GM12878 (cell line): ENCODE results near the gene MPZL1. TPM values are rescaled to one million over a fixed set of nuclear protein-coding genes. Genes with fewer than 3 reads are reported as not detected.

Experiments
- ATAC-seq: fragments of 200-7000 bp; cut with Tn5 transposase; 3 replicates; pipeline ENCODE4 v1.9.1; 2020; ENCODE audit warnings: mild to moderate bottlenecking, moderate library complexity
- Bru-seq: library from RNA; stranded (reverse); fragments of 400-500 nt; gene quantifications from one replicate; lab custom pipeline; 2021; lab: Mats Ljungman, UMichigan
- BruChase-seq, 2 experiments: library from RNA; stranded (reverse); fragments of 400-500 nt; gene quantifications; one replicate each; lab custom pipeline; 2021; lab: Mats Ljungman, UMichigan
- BruUV-seq: library from RNA; stranded (reverse); fragments of 400-500 nt; replicated peaks from 2 replicates; lab custom pipeline; 2021; lab: Mats Ljungman, UMichigan
- CTCF ChIA-PET: fragments of 300-600 bp; sonication (Branson Sonifier 250); formaldehyde crosslinking; extraction: SDS; loops from one replicate; lab custom pipeline; 2021; ENCODE audit warnings: inconsistent platforms; lab: Yijun Ruan, JAX
- POLR2A ChIA-PET: fragments of 350-600 bp; formaldehyde crosslinking; extraction: SDS; loops from one replicate; lab custom pipeline; 2021; ENCODE audit warnings: inconsistent platforms; lab: Charles Lee
- RAD21 ChIA-PET: fragments of 300-600 bp; sonication (Branson Sonifier 250); formaldehyde crosslinking; loops from one replicate; lab custom pipeline; 2023; ENCODE audit warnings: antibody characterized with exemption; ENCODE audit not compliant: unreplicated experiment; lab: Charles Lee
- SMC1A ChIA-PET: fragments of 300-600 bp; sonication (Branson Sonifier 250); formaldehyde crosslinking; loops from one replicate; lab custom pipeline; 2023; ENCODE audit not compliant: unreplicated experiment, uncharacterized antibody; lab: Charles Lee
- DNase-seq: peaks from one replicate; pipeline ENCODE4 v3.0.0-alpha.2; 2011; ENCODE audit warnings: low read depth, low spot score
- FAIRE-seq: peaks from 3 replicates; lab custom pipeline; 2011; peaks lifted over from hg19 to GRCh38; lab: Jason Lieb, UNC
- H2AFZ ChIP-seq: 2 replicates; pipeline ENCODE4 v1.6.0; 2011; ENCODE audit warnings: low read depth, low read length, control low read depth; ENCODE audit not compliant: control insufficient read depth
- H3K27ac ChIP-seq: 2 replicates; pipeline ENCODE4 v1.5.1; 2011; ENCODE audit warnings: control low read depth; ENCODE audit not compliant: control insufficient read depth, insufficient read depth
- H3K27me3 ChIP-seq, 2 experiments: replicated peaks in 1 of 2; 2 replicates each; pipeline versions ENCODE4 v1.6.0 to v1.6.1; 2011; ENCODE audit warnings: low read length in 1 of 2; ENCODE audit not compliant: control insufficient read depth in 2 of 2, insufficient read depth in 2 of 2
- H3K36me3 ChIP-seq, 2 experiments: 2 replicates each; pipeline ENCODE4 v1.5.1; 2011; ENCODE audit warnings: low read length in 1 of 2; ENCODE audit not compliant: control insufficient read depth in 2 of 2, insufficient read depth in 2 of 2
- H3K4me1 ChIP-seq: 2 replicates; pipeline ENCODE4 v1.6.1; 2011; ENCODE audit warnings: mild to moderate bottlenecking, low read length, moderate library complexity, mixed read lengths; ENCODE audit not compliant: control insufficient read depth, insufficient read depth
- H3K4me2 ChIP-seq: 2 replicates; pipeline ENCODE4 v1.6.0; 2011; ENCODE audit warnings: control low read depth; ENCODE audit not compliant: control insufficient read depth, insufficient read depth
- H3K4me3 ChIP-seq: fragments of 200-600 bp; sonication (generic); 2 replicates; pipeline ENCODE4 v1.5.1; 2016
- H3K79me2 ChIP-seq: 2 replicates; pipeline ENCODE4 v1.6.0; 2011; ENCODE audit warnings: low read length; ENCODE audit not compliant: control insufficient read depth, insufficient read depth
- H3K9ac ChIP-seq: 2 replicates; pipeline ENCODE4 v1.8.0; 2011; ENCODE audit warnings: low read length, control low read depth, mixed read lengths; ENCODE audit not compliant: control insufficient read depth, insufficient read depth
- H3K9me3 ChIP-seq: replicated peaks from 3 replicates; pipeline ENCODE4 v1.5.1; 2011; ENCODE audit warnings: mild to moderate bottlenecking, low read length; ENCODE audit not compliant: control insufficient read depth, insufficient read depth
- H4K20me1 ChIP-seq: 2 replicates; pipeline ENCODE4 v1.6.0; 2011; ENCODE audit not compliant: control insufficient read depth, insufficient read depth
- BCLAF1 ChIP-seq: fragments of 450-650 bp; IDR thresholded peaks from 2 replicates; pipeline ENCODE4 v1.6.1; 2017; ENCODE audit warnings: antibody characterized with exemption, mild to moderate bottlenecking, moderate library complexity
- CHD2 ChIP-seq: IDR thresholded peaks from 2 replicates; pipeline ENCODE4 v1.6.1; 2011; ENCODE audit warnings: low read depth, low read length, improper control_type of control experiment, borderline replicate concordance
- CREB1 ChIP-seq: IDR thresholded peaks from 2 replicates; pipeline ENCODE4 v1.6.1; 2012; ENCODE audit warnings: low read depth, mild to moderate bottlenecking, inconsistent platforms
- EGR1 ChIP-seq, 2 experiments: IDR thresholded peaks; 1 replicate in 1 of 2; 2 replicates in 1 of 2; pipeline ENCODE4 v1.6.1; 2011 to 2012; ENCODE audit warnings: low read depth in 2 of 2, low read length in 2 of 2, borderline replicate concordance in 1 of 2, mild to moderate bottlenecking in 1 of 2, moderate library complexity in 1 of 2
- MEF2B ChIP-seq: fragments of 450-650 bp; IDR thresholded peaks from 2 replicates; pipeline ENCODE4 v1.6.1; 2018; ENCODE audit warnings: mild to moderate bottlenecking, moderate library complexity; ENCODE audit not compliant: partially characterized antibody, poor library complexity, severe bottlenecking
- PKNOX1 ChIP-seq: fragments of 450-650 bp; IDR thresholded peaks from 2 replicates; pipeline ENCODE4 v1.6.1; 2016; ENCODE audit warnings: mild to moderate bottlenecking
- POLR2AphosphoS5 ChIP-seq: IDR thresholded peaks from 2 replicates; pipeline ENCODE4 v1.6.1; 2011; ENCODE audit warnings: mild to moderate bottlenecking, low read length, inconsistent platforms
- SMARCA5 ChIP-seq: fragments of 450-650 bp; IDR thresholded peaks from 2 replicates; pipeline ENCODE4 v1.6.1; 2017; ENCODE audit warnings: mild to moderate bottlenecking
- WGBS: methylation state at CpG from one replicate; pipeline ENCODE4 v1.1.6; 2016; ENCODE audit warnings: low lambda C conversion rate; ENCODE audit not compliant: insufficient replicate concordance, insufficient coverage; ENCODE audit errors: missing lambda C conversion rate; 5-methylcytosine and 5-hydroxymethylcytosine counted together
- in situ Hi-C: fragments of 300-500 bp; cut with MboI; formaldehyde crosslinking; loops from 9 replicates; pipeline ENCODE4 v1.14.3; 2018; ENCODE audit warnings: mixed read lengths
- intact Hi-C: fragments of 100-400 bp; cut with micrococcal nuclease; formaldehyde crosslinking; loops from one replicate; pipeline ENCODE4 v1.14.2; 2022; ENCODE audit not compliant: unreplicated experiment
- long read RNA-seq, 2 experiments: library from polyadenylated mRNA; unstranded; transcript quantifications; one replicate each; pipeline ENCODE4 v2.0.0, GENCODE V29; 2019 to 2020
- polyA minus RNA-seq, 3 experiments: library from RNA; depleted of rRNA, polyadenylated mRNA; stranded (reverse); fragments of >200 nt; gene quantifications; 2 replicates each; pipeline ENCODE4 v1.2.3, GENCODE V29; 2011
- polyA plus RNA-seq, 11 experiments: library from polyadenylated mRNA; depleted of rRNA in 4 of 11; unstranded in 6 of 11; stranded (reverse) in 5 of 11; fragments of >200 nt; fragmentation: Nextera tagmentation in 4 of 11; fragmentation: Illumina TruSeq in 1 of 11; extraction: Ambion mirVana in 4 of 11; extraction: Trizol in 1 of 11; gene quantifications; 1 replicate in 1 of 11; 2 replicates in 10 of 11; pipeline versions ENCODE4 v1.2.1 to v1.2.3, GENCODE V29; 2011 to 2016; ENCODE audit warnings: inconsistent platforms in 2 of 11, missing spikeins in 2 of 11, low read depth in 1 of 11
- total RNA-seq, 4 experiments: library from RNA; depleted of rRNA in 3 of 4; stranded (reverse); fragments of >200 nt in 3 of 4; fragmentation: Illumina TruSeq in 1 of 4; extraction: Trizol in 1 of 4; gene quantifications; 2 replicates each; pipeline versions ENCODE4 v1.2.1 to v1.2.3, GENCODE V29; 2013 to 2021
- TF ChIP-seq, protein P1 (sequence below), 3 experiments: IDR thresholded peaks in 2 of 3; conservative IDR thresholded peaks in 1 of 3; 2 replicates each; pipeline ENCODE4 v1.5.1; 2011; ENCODE audit warnings: low read depth in 3 of 3, low read length in 3 of 3, mild to moderate bottlenecking in 3 of 3, control low read depth in 2 of 3, moderate library complexity in 2 of 3, inconsistent platforms in 1 of 3, mixed read lengths in 1 of 3; ENCODE audit not compliant: control insufficient read depth in 2 of 3, insufficient read depth in 1 of 3; ENCODE audit errors: extremely low read depth in 1 of 3
- TF ChIP-seq, protein P2 (sequence below): fragments of 450-650 bp; IDR thresholded peaks from 2 replicates; pipeline ENCODE4 v1.6.1; 2014; ENCODE audit warnings: mild to moderate bottlenecking

Gene MPZL1
- total RNA-seq (2013; cell fraction: nucleolus; rRNA removed) = 68.4 and 72.7 TPM in 2 replicates
- total RNA-seq (2014; rRNA removed) = 40.6 and 44.5 TPM in 2 replicates
- 45.4 and 46.4 TPM in 2 replicates for total RNA-seq (2014; rRNA removed; fragmentation: Illumina TruSeq; extraction: Trizol)
- 41.8 and 42.0 TPM in 2 replicates for total RNA-seq (2021)
- 14.5 TPM for polyA plus RNA-seq (2011; ENCODE audit: low read depth)
- 51.5 and 54.3 TPM in 2 replicates for polyA plus RNA-seq (2011; rRNA removed)
- 30.4 and 34.3 TPM in 2 replicates for polyA plus RNA-seq (2011; cell fraction: cytosol; rRNA removed)
- 41.2 and 50.5 TPM in 2 replicates for polyA plus RNA-seq (2011; cell fraction: nucleus; rRNA removed)
- polyA plus RNA-seq (2012) = 19.9 and 23.7 TPM in 2 replicates
- polyA plus RNA-seq (2014; fragmentation: Illumina TruSeq; extraction: Trizol) = 54.6 and 61.8 TPM in 2 replicates
- 10 to 100 TPM in 1 of 2 experiments, 1 to 10 TPM in 1; 9.8 to 12.0 TPM for polyA plus RNA-seq (2014; fragmentation: Nextera tagmentation; extraction: Ambion mirVana)
- polyA plus RNA-seq (2014; rRNA removed) = 38.9 and 45.4 TPM in 2 replicates
- 10 to 100 TPM; 59.2 to 60.9 TPM for polyA plus RNA-seq (2016; fragmentation: Nextera tagmentation; extraction: Ambion mirVana)
- polyA minus RNA-seq (2011; rRNA and poly(A)+ RNA removed) = 27.8 and 47.7 TPM in 2 replicates
- polyA minus RNA-seq (2011; cell fraction: cytosol; rRNA and poly(A)+ RNA removed) = 15.1 and 16.2 TPM in 2 replicates
- polyA minus RNA-seq (2011; cell fraction: nucleus; rRNA and poly(A)+ RNA removed) = 15.6 and 20.3 TPM in 2 replicates
- percentile 78 among the genes with signal in this experiment for Bru-seq, nascent RNA
- percentile 81 among the genes with signal in this experiment for BruChase-seq, experiment 1, labeled RNA remaining after a 6-hour chase
- percentile 80 among the genes with signal in this experiment for BruChase-seq, experiment 2, labeled RNA remaining after a 2-hour chase
- long read RNA-seq, experiment 1, full-length matches to known transcripts = 34 of 41 reads
- long read RNA-seq, experiment 1, partial matches to known transcripts = 0 of 41 reads
- long read RNA-seq, experiment 1, other reads (novel, unspliced or antisense) = 7 of 41 reads
- long read RNA-seq, experiment 2, partial matches to known transcripts = 28 of 33 reads
- long read RNA-seq, experiment 2, other reads (novel, unspliced or antisense) = 0 of 33 reads

DNA sequence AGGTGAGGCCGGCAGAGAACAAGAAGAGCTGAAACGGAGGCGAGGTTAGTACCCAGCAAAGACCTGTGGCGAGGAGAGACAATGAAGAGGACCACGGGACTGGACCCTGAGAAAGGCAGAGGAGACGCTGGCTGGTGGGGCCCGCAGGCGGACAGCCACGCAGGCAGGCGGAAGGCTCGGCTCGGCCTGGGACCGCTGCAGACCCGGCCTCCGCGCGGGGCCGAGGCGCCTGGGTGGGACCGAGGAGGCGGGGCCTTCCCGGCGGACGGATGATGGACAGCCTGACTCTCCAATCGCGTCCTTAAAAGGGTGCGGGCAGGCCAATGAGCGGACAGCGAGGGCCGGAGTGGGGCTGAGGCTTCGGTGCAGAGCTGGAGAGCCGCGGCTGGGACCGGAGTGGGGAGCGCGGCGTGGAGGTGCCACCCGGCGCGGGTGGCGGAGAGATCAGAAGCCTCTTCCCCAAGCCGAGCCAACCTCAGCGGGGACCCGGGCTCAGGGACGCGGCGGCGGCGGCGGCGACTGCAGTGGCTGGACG, at the start of gene MPZL1:
MPZL1 (plus strand) TSS at position 366 of the 535 bp plus-strand sequence. CDS start 170 bp downstream, outside the sequence.
- in situ Hi-C loops (no loop called here), intact Hi-C loops (loop anchor here (1.0 kb wide), 1 partner anchor 82 kb away; no protein-coding TSS in a partner anchor)
- ChIA-PET SMC1A (interaction anchor here (0.6 to 5.9 kb wide), 4 partner anchors 8 to 361 kb away, joined by 3 to 34 read pairs (median 3); no protein-coding TSS in a partner anchor), POLR2A (interaction anchor here (1.0 to 2.9 kb wide), 3 partner anchors 8 to 217 kb away, joined by 3 to 11 read pairs (median 3); no protein-coding TSS in a partner anchor), CTCF (interaction anchor here (0.6 to 2.7 kb wide), 5 partner anchors 28 to 425 kb away, joined by 3 to 11 read pairs (median 3); partner anchors contain the start of gene CREG1), RAD21 (interaction anchor here (0.9 to 1.0 kb wide), 2 partner anchors 18 to 213 kb away, joined by 3 read pairs; no protein-coding TSS in a partner anchor)
- FAIRE-seq = no peak
- Histone ChIP-seq H3K4me2 (peak within 1 kb of the TSS; percentile 85), H3K27me3 (no peaks in the 10 kb centered on the region), H3K4me1 (peaks cover 36% of the 10 kb centered on the region), H3K36me3 (no peaks in the 10 kb centered on the region), H3K79me2 (peaks cover 46% of the 10 kb centered on the region), H3K9ac (peak within 1 kb of the TSS; percentile 69), H3K9me3 (no peaks in the 10 kb centered on the region), H3K27ac (peak within 1 kb of the TSS; percentile 80), H3K4me3 (peak within 1 kb of the TSS; percentile 89), H4K20me1 (peaks cover 4% of the 10 kb centered on the region; the same call in 1 of the 2 replicates), H2AFZ (peak within 1 kb of the TSS; percentile 93)
- DNase-seq = peak; percentile 77
- WGBS = under 1% methylated on average over 36 of the region's 52 CpGs
- BruUV-seq = no TSS peak
- ATAC-seq = peak; percentile 92
- no peak for TF ChIP-seq BCLAF1
- no peak for TF ChIP-seq CREB1
- TF ChIP-seq PKNOX1 = peak; percentile 99
- TF ChIP-seq MEF2B = no peak
- TF ChIP-seq, protein P1, sequence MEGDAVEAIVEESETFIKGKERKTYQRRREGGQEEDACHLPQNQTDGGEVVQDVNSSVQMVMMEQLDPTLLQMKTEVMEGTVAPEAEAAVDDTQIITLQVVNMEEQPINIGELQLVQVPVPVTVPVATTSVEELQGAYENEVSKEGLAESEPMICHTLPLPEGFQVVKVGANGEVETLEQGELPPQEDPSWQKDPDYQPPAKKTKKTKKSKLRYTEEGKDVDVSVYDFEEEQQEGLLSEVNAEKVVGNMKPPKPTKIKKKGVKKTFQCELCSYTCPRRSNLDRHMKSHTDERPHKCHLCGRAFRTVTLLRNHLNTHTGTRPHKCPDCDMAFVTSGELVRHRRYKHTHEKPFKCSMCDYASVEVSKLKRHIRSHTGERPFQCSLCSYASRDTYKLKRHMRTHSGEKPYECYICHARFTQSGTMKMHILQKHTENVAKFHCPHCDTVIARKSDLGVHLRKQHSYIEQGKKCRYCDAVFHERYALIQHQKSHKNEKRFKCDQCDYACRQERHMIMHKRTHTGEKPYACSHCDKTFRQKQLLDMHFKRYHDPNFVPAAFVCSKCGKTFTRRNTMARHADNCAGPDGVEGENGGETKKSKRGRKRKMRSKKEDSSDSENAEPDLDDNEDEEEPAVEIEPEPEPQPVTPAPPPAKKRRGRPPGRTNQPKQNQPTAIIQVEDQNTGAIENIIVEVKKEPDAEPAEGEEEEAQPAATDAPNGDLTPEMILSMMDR (IDR thresholded peaks at IDR 0.05 in 2 of 3, conservative IDR thresholded peaks at IDR 0.05 in 1 of 3; ENCODE audit: control insufficient read depth in 2 of 3, extremely low read depth in 1 of 3, insufficient read depth in 1 of 3, low read depth in 3 of 3, low read length in 3 of 3) = no peak
- TF ChIP-seq SMARCA5 = 0 out of 2 replicates have a peak, but pooled peaks have one; percentile 43
- peak; percentile 49; the same call in 1 of the 2 replicates for TF ChIP-seq POLR2AphosphoS5
- TF ChIP-seq, protein P2, sequence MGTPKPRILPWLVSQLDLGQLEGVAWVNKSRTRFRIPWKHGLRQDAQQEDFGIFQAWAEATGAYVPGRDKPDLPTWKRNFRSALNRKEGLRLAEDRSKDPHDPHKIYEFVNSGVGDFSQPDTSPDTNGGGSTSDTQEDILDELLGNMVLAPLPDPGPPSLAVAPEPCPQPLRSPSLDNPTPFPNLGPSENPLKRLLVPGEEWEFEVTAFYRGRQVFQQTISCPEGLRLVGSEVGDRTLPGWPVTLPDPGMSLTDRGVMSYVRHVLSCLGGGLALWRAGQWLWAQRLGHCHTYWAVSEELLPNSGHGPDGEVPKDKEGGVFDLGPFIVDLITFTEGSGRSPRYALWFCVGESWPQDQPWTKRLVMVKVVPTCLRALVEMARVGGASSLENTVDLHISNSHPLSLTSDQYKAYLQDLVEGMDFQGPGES = peak; percentile 87
- no peak for TF ChIP-seq EGR1 (IDR thresholded peaks at IDR 0.05; ENCODE audit: borderline replicate concordance in 1 of 2, low read depth in 2 of 2, low read length in 2 of 2)
- peak; percentile 94 for TF ChIP-seq CHD2
